AG09309 (cell line): ENCODE results near the gene CNTN4.

Source experiments
- DNase-seq: peaks from one replicate; pipeline ENCODE4 v3.0.0-alpha.2; 2010; ENCODE audit warnings: low read depth
- H3K4me3 ChIP-seq: 2 replicates; pipeline ENCODE4 v1.5.1; 2011; ENCODE audit warnings: mild to moderate bottlenecking, low read depth, low read length, moderate library complexity; ENCODE audit not compliant: control insufficient read depth
- CTCF ChIP-seq: IDR thresholded peaks from 2 replicates; pipeline ENCODE4 v1.5.1; 2011; ENCODE audit warnings: mild to moderate bottlenecking, low read depth, low read length, inconsistent platforms; ENCODE audit not compliant: insufficient read depth, control insufficient read depth; ENCODE audit errors: missing control alignments

CNTN4 gene

GRCh38 chr3:2363854-2364253 lies 265.2 kb downstream of the CNTN4 start:
- DNase-seq, result no peak
- H3K4me3 ChIP-seq, result no peak overlapping the region
- no peak for TF ChIP-seq CTCF

- no peak for DNase-seq
- H3K4me3 ChIP-seq, result no peak overlapping the region
- no peak for TF ChIP-seq CTCF
Measured at GRCh38 chr3:2370317-2370716, 271.7 kb downstream of the CNTN4 start.

- H3K4me3 ChIP-seq, result no peak overlapping the region
- no peak for TF ChIP-seq CTCF
- DNase-seq, result no peak
Measured at GRCh38 chr3:2372306-2372705, 273.6 kb downstream of the CNTN4 start.

GRCh38 chr3:2375376-2375775 lies 276.7 kb downstream of the CNTN4 start:
- no peak for DNase-seq
- no peak overlapping the region for H3K4me3 ChIP-seq
- no peak for TF ChIP-seq CTCF

- no peak for TF ChIP-seq CTCF
- H3K4me3 ChIP-seq, result no peak overlapping the region
- DNase-seq, result no peak
Measured at GRCh38 chr3:2377281-2377680, 278.6 kb downstream of the CNTN4 start.

- no peak for TF ChIP-seq CTCF
- no peak overlapping the region for H3K4me3 ChIP-seq
- DNase-seq, result no peak
Measured at GRCh38 chr3:2390926-2391532, 292.4 kb downstream of the CNTN4 start.

GRCh38 chr3:2391896-2392295 lies 293.2 kb downstream of the CNTN4 start:
- no peak for DNase-seq
- no peak for TF ChIP-seq CTCF
- H3K4me3 ChIP-seq, result no peak overlapping the region
